DND-41 (cell line): ENCODE measurements around the gene SLC66A2.

ENCODE experiments used
- CTCF ChIP-seq: IDR thresholded peaks from 2 replicates; pipeline ENCODE4 v1.5.1; 2012; ENCODE audit warnings: borderline replicate concordance, low read length, moderate library complexity, mild to moderate bottlenecking; ENCODE audit not compliant: poor library complexity, severe bottlenecking; ENCODE audit errors: extremely low read depth
- EZH2 ChIP-seq: IDR thresholded peaks from 3 replicates; pipeline ENCODE4 v1.6.1; 2012; ENCODE audit warnings: borderline replicate concordance, low read depth, mild to moderate bottlenecking, moderate library complexity, low read length, inconsistent platforms; ENCODE audit not compliant: severe bottlenecking

- TF ChIP-seq EZH2: no peak
- TF ChIP-seq CTCF: no peak
Observed at GRCh38 chr18:79965119-79965902, 13.9 kb upstream of the SLC66A2 start.
